Memory B cell (primary cell): ENCODE measurements around the gene IRGM.
"Not testable (repeated sequence)": the region's sequence is repeated elsewhere in the genome, so short reads cannot be mapped to it uniquely, and the experiment has no call there.

Experiments
- ATAC-seq: fragments of 150-1000 bp; cut with Tn5 transposase; 2 replicates; pipeline ENCODE4 v1.10.0; 2021; ENCODE audit warnings: low read depth, mild to moderate bottlenecking, moderate library complexity
- DNase-seq, 2 donors: peaks; one replicate each; pipeline ENCODE4 v3.0.0; 2022; ENCODE audit warnings: low spot score in 2 of 2
- H3K27ac Mint-ChIP-seq: one replicate; pipeline ENCODE4 v1.8.0; 2022; ENCODE audit warnings: mild to moderate bottlenecking, moderate library complexity, mixed read lengths
- H3K27me3 Mint-ChIP-seq: one replicate; pipeline ENCODE4 v1.8.0; 2022; ENCODE audit warnings: mixed read lengths
- H3K36me3 Mint-ChIP-seq: one replicate; pipeline ENCODE4 v1.8.0; 2022; ENCODE audit warnings: mild to moderate bottlenecking, mixed read lengths
- H3K4me1 Mint-ChIP-seq: one replicate; pipeline ENCODE4 v1.8.0; 2022; ENCODE audit warnings: mixed read lengths
- H3K4me3 Mint-ChIP-seq: one replicate; pipeline ENCODE4 v1.8.0; 2022; ENCODE audit warnings: mild to moderate bottlenecking, moderate library complexity, mixed read lengths
- H3K9me3 Mint-ChIP-seq: one replicate; pipeline ENCODE4 v1.8.0; 2022; ENCODE audit warnings: mixed read lengths

The IRGM gene, protein sequence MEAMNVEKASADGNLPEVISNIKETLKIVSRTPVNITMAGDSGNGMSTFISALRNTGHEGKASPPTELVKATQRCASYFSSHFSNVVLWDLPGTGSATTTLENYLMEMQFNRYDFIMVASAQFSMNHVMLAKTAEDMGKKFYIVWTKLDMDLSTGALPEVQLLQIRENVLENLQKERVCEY

DNA sequence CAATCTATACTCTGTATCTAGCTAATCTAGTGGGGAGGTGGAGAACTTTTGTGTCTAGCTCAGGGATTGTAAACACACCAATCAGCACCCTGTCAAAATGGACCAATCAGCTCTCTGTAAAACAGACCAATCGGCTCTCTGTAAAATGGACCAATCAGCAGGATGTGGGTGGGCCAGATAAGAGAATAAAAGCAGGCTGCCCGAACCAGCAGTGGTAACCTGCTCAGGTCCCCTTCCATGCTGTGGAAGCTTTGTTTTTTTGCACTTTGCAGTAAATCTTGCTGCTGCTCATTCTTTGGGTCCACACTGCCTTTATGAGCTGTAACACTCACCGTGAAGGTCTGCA is at the start of gene IRGM:
Gene IRGM, plus strand, starts transcription at position 214 of the 346 bp plus-strand sequence. CDS start 1,603 bp downstream, outside the sequence.
- peak; percentile 3 for ATAC-seq
- H3K27me3 Mint-ChIP-seq, DNase-seq, H3K9me3 Mint-ChIP-seq, H3K36me3 Mint-ChIP-seq, H3K4me1 Mint-ChIP-seq, H3K27ac Mint-ChIP-seq: not testable (repeated sequence)
- H3K4me3 Mint-ChIP-seq, result peak within 1 kb of the TSS; percentile 79

DNA sequence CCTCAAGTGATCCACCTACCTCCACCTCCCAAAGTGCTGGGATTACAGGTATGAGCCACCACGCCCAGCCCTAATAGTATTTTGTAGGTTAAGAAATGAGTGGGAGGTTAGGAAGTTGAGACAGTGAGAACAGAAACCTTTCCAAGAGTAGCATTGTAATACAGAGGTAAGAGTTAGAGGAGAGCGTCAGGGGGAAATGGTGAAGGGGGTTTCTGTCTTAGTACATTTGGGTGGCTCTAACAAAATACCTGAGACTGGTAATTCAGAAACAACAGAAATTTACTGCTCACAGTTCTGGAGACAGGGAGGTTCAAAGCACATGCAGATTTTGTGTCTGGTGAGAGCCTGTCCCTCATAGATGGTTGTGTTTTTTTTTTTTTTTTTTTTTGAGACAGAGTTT is 48.9 kb upstream of the IRGM start:
- H3K27me3 Mint-ChIP-seq, result peaks cover 18% of the 10 kb centered on the region

DNA sequence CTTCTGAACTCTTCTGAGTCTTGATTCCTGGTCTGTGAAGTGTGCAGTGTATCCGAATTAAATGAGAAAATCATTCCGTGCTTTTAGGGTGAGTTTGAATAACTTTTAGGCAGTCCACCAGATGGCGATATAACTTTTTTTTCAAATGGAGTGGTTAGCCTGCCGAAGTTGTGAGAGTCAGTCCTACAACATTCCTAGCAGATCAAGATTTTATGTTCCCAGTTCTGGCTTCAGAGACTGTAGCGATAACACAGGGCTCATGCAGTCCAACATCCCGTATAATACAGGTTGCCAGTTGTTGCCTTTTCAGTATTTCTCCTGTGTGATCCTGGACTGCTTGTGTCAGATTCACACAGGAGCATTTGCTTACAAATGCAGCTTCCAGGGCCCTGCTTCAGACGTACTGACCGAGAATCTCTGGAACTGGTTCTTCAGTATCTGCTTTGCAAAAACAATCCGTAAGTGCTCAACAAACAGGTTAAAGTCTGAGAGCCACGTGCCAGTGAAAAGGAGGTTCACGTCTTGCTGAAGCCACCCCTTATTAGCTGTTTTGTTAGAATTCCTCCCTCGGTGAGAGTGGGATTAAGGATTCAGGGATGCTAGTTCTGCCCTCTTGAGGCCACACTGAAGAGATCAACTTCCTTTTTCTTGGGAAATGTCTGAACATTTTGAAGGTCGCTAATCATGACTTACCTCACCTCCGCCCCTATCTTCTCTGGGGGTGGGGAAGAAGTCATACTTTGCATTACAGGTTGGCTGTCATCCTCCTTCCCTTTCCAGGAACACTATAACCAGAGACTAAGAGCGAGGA is 45.0 kb upstream of the IRGM start:
- DNase-seq (no peak), ATAC-seq (peak; percentile 49)
- peaks cover 3% of the 10 kb centered on the region for H3K9me3 Mint-ChIP-seq
- H3K4me3 Mint-ChIP-seq, result no peak overlapping the region
- no peak overlapping the region for H3K27ac Mint-ChIP-seq
- H3K4me1 Mint-ChIP-seq, result no peaks in the 10 kb centered on the region
- H3K27me3 Mint-ChIP-seq, result peaks cover 17% of the 10 kb centered on the region
- H3K36me3 Mint-ChIP-seq, result peaks cover 5% of the 10 kb centered on the region

More for the DNA sequence above, 48.9 kb upstream of the IRGM start:
- ATAC-seq, result no peak
- no peak for DNase-seq
- H3K27ac Mint-ChIP-seq, result no peak overlapping the region
- no peaks in the 10 kb centered on the region for H3K36me3 Mint-ChIP-seq
- H3K4me1 Mint-ChIP-seq, result no peaks in the 10 kb centered on the region
- no peak overlapping the region for H3K4me3 Mint-ChIP-seq
- H3K9me3 Mint-ChIP-seq, result no peaks in the 10 kb centered on the region

DNA sequence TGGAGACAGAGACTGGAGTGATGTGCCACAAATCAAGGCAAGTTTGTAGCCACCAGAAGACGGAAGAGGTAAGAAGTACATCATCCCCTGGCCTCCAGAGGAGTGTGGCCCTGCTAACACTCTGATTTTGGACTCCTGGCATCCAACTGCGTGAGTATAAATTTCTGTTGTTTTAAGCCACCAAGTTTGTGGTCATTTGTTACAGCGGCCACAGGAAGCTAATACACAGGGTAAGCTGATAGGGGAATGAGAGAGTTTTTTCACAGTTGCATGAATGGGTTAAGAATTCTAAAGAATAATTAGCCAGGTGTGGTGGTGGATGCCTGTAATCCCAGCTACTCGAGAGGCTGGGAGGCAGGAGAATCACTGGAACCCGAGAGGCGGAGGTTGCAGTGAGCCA is 41.9 kb upstream of the IRGM start:
- H3K4me3 Mint-ChIP-seq, result no peak overlapping the region
- ATAC-seq (no peak), DNase-seq (no peak)
- H3K4me1 Mint-ChIP-seq, result no peaks in the 10 kb centered on the region
- H3K9me3 Mint-ChIP-seq, result peaks cover 4% of the 10 kb centered on the region
- H3K27ac Mint-ChIP-seq, result no peak overlapping the region
- H3K36me3 Mint-ChIP-seq, result peaks cover 5% of the 10 kb centered on the region
- H3K27me3 Mint-ChIP-seq, result peaks cover 9% of the 10 kb centered on the region

DNA sequence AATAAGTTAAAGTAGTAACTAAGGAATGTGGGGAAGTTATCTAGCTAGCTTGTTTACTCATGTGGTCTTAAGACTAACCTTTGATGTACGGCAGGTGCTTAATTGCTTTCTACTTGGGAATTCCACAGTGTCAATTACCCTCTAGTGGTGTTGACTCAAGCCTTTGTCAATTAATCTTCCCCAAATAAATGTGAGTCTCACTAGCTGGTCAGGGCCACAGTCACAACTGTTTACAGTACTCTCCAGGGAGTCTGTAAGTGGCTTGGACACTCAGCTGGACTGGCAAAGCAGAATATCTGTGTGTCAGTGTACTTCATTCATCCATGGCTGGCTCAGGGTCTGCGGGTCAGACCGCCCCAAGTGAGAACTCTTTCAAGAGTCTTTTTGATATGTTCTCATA is 37.0 kb upstream of the IRGM start:
- Mint-ChIP-seq H3K9me3 (peaks cover 2% of the 10 kb centered on the region), H3K4me3 (no peak overlapping the region), H3K27ac (no peak overlapping the region), H3K27me3 (peaks cover 12% of the 10 kb centered on the region), H3K36me3 (peaks cover 2% of the 10 kb centered on the region), H3K4me1 (no peaks in the 10 kb centered on the region)
- ATAC-seq (no peak), DNase-seq (no peak)

DNA sequence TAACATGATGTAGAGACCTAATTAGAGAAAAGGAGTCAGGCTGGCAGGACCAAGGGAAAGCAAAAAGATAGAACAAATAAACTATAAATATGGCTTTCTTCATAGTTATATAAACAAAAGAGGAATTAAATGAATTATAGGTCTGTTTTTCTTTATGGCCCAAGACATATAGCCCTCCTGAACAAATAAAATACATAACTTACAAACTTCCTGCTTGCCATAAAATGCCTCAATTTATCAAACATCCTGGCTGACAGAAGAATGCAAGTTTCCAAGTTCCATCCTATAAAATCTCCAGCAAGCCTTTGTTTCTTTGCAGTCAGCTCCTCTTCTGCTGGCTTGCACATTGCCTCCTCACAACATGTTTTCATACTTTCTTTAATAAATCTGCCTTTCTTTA is 31.3 kb upstream of the IRGM start:
- DNase-seq, result no peak
- Mint-ChIP-seq H3K36me3 (peaks cover 7% of the 10 kb centered on the region), H3K27ac (no peak overlapping the region), H3K4me3 (no peak overlapping the region), H3K27me3 (peaks cover 12% of the 10 kb centered on the region), H3K9me3 (peaks cover 10% of the 10 kb centered on the region), H3K4me1 (no peaks in the 10 kb centered on the region)
- ATAC-seq, result no peak

DNA sequence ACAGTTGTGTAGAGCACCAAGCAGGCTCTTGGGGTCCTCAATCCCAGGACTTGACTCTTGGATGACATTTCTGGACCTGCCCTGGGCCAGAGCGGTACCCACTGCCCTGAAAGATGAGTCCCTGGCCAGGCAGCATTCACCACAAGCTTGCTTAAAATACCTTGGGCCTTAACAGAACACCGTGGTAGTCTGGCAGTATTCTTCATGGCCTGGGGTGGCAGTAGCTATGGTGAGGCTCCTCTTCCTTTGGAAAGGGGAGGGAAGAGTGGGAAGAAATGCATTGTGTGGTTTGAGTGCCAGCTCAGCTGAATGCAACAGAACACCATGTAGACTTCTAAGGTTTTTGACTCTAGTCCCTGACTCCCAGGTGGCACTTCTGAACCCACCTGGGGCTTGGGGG is 29.4 kb upstream of the IRGM start:
- H3K36me3 Mint-ChIP-seq, result peaks cover 10% of the 10 kb centered on the region
- peaks cover 15% of the 10 kb centered on the region for H3K9me3 Mint-ChIP-seq
- no peaks in the 10 kb centered on the region for H3K4me1 Mint-ChIP-seq
- H3K27me3 Mint-ChIP-seq, result peaks cover 15% of the 10 kb centered on the region
- DNase-seq (no peak), ATAC-seq (no peak)
- no peak overlapping the region for H3K27ac Mint-ChIP-seq
- H3K4me3 Mint-ChIP-seq, result no peak overlapping the region

DNA sequence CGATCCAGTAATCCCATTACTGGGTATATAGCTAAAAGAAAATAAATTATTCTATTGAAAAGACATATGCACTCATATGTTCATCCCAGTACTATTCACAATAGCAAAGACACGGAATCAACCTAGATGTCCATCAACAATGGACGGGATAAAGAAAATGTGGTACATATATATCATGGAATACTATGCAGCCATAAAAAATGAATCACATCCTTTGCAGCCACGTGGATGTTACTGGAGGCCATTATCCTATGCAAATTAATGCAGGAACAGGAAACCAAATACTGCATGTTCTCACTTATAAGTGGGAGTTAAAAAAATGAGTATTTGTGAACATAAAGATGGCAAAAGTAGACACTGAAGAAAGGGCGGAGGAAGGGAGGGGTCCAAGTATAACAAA is 16.6 kb upstream of the IRGM start:
- ATAC-seq, result no peak
- Mint-ChIP-seq H3K27me3 (peaks cover 2% of the 10 kb centered on the region), H3K4me1 (no peaks in the 10 kb centered on the region), H3K36me3 (peaks cover 1% of the 10 kb centered on the region), H3K27ac (no peak overlapping the region), H3K4me3 (no peak overlapping the region), H3K9me3 (peaks cover 18% of the 10 kb centered on the region)
- no peak for DNase-seq

DNA sequence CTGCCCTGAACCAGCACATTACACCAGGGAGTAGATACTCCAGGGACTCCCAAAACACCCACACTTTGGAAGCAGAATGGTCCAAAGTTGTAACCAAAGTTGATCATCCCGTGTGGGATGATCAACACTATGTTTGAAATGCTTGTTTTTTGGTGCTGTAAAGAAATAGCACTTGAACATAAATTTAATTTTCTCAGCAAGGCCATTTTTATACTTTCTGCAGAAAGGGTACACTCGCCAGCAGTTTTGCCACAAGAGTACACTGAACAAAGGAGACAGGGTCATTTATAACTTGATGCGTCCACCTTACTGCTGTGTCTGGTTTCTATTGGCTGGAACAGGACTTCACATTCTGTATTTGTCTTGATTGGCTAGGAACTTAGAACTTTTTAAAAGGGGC is 14.5 kb upstream of the IRGM start:
- not testable (repeated sequence) for H3K27me3 Mint-ChIP-seq, H3K36me3 Mint-ChIP-seq, ATAC-seq, DNase-seq, H3K27ac Mint-ChIP-seq, H3K4me1 Mint-ChIP-seq, H3K4me3 Mint-ChIP-seq
- peaks cover 18% of the 10 kb centered on the region for H3K9me3 Mint-ChIP-seq

DNA sequence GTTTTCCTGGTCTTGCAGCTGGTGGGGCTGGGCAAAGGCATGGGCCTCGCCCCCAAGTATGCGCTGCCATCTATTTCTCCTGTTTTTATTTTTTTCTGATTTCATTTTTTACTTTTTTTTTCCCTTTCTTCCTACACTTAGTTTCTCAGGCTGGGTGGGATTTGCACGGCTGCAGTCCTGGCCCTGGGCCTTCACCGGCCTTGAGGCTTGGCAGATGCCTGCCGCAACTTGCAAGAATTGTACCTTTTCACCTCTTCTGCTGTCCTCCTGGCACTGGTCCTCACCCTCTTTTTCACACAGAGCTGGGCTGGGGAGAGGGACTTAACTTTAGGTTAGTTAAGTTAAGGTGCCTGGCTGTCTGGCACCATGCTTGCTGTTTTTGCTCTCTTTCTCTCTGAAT is 10.3 kb upstream of the IRGM start:
- Mint-ChIP-seq H3K9me3 (peaks cover 8% of the 10 kb centered on the region), H3K4me1 (no peaks in the 10 kb centered on the region), H3K36me3 (peaks cover 3% of the 10 kb centered on the region), H3K27me3 (peaks cover 5% of the 10 kb centered on the region), H3K4me3 (no peak overlapping the region), H3K27ac (no peak overlapping the region)
- ATAC-seq, result no peak
- no peak for DNase-seq

DNA sequence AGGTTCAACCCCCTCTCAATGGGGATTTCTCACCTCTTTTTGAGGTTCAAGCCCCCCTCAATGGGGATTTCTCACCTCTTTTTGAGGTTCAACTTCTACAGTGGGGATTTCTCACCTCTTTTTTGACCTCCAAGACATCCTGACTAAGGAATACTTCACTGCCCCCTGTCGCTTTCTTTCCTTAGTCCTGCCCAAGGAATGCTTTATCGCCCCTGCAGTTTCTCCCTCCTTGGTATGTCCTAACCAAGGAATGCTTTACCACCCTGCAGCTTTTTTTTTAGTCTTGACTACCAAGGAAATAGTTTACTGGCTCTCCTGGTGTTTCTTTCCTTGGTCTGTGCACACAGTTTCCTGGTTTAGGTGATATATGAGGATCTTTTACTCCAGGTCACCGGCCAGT is 9.6 kb upstream of the IRGM start:
- Mint-ChIP-seq H3K9me3 (peaks cover 8% of the 10 kb centered on the region), H3K4me3 (no peak overlapping the region), H3K36me3 (peaks cover 3% of the 10 kb centered on the region), H3K4me1 (no peaks in the 10 kb centered on the region), H3K27me3 (peaks cover 5% of the 10 kb centered on the region), H3K27ac (no peak overlapping the region)
- ATAC-seq, result no peak
- DNase-seq, result no peak

DNA sequence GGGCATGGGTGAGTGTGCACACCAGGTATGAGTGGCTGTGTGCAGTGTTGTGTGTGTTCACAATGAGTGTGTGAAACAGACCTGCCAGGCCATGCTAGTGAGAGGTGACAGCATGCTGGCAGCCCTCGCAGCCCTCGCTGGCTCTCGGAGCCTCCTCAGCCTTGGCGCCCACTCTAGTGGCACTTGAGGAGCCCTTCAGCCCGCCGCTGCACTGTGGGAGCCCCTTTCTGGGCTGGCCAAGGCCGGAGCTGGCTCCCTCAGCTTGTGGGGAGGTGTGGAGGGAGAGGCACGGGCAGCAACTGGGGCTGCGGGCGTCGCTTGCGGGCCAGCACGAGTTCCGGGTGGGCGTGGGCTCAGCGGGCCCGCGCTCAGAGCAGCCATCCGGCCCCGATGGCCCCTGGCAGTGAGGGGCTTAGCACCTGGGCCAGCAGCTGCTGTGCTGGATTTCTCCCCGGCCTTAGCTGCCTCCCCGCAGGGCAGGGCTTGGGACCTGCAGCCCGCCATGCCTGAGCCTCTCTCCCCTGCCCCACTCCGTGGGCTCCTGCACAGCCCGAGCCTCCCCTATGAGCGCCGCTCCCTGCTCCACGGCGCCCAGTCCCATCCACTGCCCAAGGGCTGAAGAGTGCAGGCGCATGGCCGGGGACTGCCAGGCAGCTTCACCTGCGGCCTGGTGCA is 999 bp upstream of the IRGM start:
- not testable (repeated sequence) for H3K9me3 Mint-ChIP-seq, H3K4me3 Mint-ChIP-seq, DNase-seq, H3K27me3 Mint-ChIP-seq, H3K4me1 Mint-ChIP-seq, H3K27ac Mint-ChIP-seq, ATAC-seq, H3K36me3 Mint-ChIP-seq

DNA sequence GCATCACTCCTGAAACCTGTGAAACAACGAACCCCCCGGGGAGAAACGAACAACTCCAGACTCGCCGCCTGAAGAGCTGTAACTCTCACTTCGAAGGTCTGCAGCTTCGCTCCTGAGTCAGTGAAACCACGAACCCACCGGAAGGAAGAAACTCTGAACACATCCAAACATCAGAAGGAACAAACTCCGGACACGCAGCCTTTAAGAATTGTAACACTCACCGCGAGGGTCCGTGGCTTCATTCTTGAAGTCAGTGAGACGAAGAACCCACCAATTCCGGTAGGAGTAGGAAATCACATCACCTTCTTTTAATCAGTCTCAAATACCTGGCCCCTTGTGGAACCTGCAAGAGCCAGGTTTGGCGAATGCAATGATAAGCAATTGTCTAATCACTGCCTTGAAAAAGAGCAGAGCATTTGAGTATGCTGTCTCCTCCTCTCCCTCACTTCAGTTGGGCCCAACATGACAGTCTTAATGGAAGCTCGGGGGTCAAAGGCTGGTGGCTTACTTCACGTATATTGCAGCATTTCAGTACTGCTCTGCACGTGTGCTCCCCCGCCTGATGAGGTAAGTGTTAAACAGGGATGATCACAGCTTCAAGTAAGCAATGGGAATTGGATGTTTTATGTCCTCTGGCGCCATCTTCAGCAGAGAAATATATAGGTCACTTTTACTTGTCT is 473 bp downstream of the IRGM start:
- peak; percentile 19 to 49 for DNase-seq
- Mint-ChIP-seq H3K9me3 (peaks cover 1% of the 10 kb centered on the region), H3K27ac (no peak overlapping the region), H3K4me1 (peaks cover 9% of the 10 kb centered on the region), H3K36me3 (no peaks in the 10 kb centered on the region), H3K27me3 (peaks cover 6% of the 10 kb centered on the region), H3K4me3 (peak overlapping the region; percentile 79)
- ATAC-seq, result peak; percentile 94

DNA sequence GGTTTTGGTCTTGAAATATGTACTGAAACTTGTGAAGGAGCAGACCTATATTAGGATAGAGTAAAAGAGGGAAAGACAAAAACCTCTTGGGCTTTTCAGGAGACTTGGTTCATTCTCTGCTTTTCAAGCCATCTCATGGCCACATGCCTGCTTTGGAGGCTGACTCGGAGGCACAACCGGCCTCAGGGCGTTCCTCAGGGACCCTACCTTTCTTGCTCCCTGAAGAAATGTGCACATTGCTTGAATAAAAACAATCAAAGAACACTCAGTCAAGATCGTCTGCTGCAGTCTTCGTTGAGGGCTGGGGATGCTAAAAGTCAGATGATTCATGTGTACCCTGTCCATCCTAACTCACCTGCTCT is 994 bp downstream of the IRGM start:
- Mint-ChIP-seq H3K27ac (no peak overlapping the region), H3K4me1 (peaks cover 9% of the 10 kb centered on the region)
- no peak for DNase-seq

More for the DNA sequence above, 994 bp downstream of the IRGM start:
- no peak for ATAC-seq
- no peaks in the 10 kb centered on the region for H3K36me3 Mint-ChIP-seq
- peaks cover 5% of the 10 kb centered on the region for H3K27me3 Mint-ChIP-seq
- H3K4me3 Mint-ChIP-seq, result no peak overlapping the region
- H3K9me3 Mint-ChIP-seq, result peaks cover 1% of the 10 kb centered on the region
